HG02588 (cell line): ENCODE results near the gene ZFYVE21.
"Not testable (repeated sequence)": the region's sequence is repeated elsewhere in the genome, so short reads cannot be mapped to it uniquely, and the experiment has no call there.

Source experiments
- ATAC-seq: cut with Tn5 transposase; IDR thresholded peaks from one replicate; pipeline ENCODE4 v1.9.1; 2021; ENCODE audit warnings: mild to moderate bottlenecking, moderate library complexity; ENCODE audit not compliant: unreplicated experiment

Gene ZFYVE21

DNA sequence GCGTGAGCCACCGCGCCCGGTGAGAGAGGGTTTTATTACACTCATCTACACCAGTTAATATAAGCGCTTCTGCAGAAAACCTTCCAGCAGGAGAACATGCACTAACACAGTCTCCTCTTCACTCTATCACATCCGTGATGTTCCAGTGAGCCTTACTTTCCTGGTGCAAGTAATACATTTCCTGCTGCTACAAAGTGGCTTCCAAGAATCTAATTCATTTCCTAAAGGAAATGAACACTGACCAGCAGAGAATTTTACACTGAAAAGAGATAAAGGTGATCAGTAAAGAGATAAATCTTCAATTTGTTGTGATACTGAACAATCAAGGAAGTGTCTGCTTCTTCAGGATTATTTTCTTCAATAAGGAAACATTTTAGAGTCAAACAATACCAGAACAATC is 39.5 kb downstream of the ZFYVE21 start:
- no peak for ATAC-seq

GRCh38 chr14:103758059-103758776 is 42.6 kb downstream of the ZFYVE21 start:
- ATAC-seq: no peak

DNA sequence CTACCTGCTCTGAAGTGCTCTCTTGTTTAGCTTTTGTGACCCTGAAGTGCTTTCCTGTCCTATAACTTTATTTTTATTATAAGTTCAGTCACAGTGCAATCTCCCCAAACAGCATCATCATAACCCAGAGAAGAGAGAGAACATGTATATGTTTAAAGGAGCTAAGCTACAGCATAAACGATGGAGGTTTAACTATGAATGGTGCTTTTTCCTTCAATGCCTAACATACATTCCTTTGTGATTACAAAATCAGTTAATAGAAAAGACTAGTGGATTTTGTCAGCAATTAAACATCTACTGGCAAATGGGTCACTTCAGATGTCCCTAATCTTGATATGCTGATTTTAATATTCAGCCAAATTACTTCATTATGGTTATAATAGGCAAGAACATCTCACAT is 46.4 kb downstream of the ZFYVE21 start:
- ATAC-seq: no peak

DNA sequence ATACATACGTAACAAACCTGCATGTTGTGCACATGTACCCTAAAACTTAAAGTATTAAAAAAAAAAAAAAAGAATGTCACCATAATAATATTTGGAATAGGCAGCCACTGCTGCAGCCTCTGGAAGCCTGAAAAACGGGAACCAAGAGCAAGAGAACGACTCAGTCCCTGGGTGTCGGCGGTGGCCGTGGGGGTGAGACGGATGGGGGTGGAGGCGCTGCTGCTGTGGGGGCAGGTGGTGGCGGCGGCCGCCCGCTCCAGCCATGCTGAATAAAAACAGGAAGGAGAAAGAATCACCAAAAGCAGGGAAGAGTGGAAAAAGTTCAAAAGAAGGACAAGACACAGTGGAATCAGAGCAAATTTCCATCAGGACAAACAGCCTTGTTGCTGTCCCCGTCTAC is 46.9 kb downstream of the ZFYVE21 start:
- ATAC-seq: no peak

- no peak for ATAC-seq
Measured at GRCh38 chr14:103763730-103764488, 48.3 kb downstream of the ZFYVE21 start.

DNA sequence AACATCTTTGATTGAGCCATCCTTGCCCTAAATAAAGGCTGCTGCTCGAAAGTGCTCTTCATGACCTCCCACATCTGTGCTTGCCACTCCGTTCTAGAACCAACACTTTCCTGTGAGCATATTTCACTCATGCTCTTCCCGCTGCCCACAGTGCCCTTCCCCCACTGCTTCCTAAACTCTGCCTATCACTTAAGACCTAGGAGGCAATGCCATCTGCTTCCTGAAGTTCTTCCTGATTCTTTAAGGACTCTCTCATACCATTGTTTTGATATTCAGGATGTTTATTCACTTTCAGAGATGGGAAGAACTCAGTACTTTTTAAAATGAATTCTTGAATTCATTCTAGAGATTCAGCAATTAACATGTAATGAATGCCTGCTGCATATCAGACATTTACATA is 49.9 kb downstream of the ZFYVE21 start:
- no peak for ATAC-seq

- ATAC-seq: no peak
Measured at GRCh38 chr14:103767336-103767894, 51.8 kb downstream of the ZFYVE21 start.

GRCh38 chr14:103770500-103770899 is 54.9 kb downstream of the ZFYVE21 start:
- ATAC-seq: no peak

- no peak for ATAC-seq
Measured at GRCh38 chr14:103770902-103771301, 55.3 kb downstream of the ZFYVE21 start.

DNA sequence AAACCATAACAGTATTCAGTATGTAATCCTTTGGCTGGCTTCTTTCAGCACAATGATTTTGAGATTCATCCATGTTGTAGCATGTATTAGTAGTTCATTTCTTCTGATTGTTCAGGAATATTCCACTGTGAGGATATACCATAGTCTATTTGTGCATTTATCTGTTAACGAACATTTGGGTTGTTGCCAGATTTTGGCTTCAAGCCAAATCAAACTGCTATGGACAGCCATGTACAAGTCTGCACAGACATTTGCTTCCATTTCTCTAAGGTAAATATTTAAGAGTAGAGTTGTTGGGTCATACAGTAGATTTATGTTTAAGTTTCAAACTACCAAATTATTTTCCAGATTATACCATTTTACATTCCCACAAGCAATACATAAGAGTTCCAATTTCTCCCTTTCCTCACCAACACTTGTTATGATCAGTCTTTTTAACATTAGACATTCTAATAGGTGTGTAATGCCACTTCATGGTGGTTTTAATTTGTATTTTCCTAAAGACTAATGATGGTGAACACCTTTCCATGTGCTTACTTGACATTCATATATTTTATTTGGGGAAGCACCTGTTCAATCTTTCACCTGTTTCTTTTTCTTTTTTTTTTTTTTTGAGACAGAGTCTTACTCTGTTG is 56.6 kb downstream of the ZFYVE21 start:
- ATAC-seq: no peak

DNA sequence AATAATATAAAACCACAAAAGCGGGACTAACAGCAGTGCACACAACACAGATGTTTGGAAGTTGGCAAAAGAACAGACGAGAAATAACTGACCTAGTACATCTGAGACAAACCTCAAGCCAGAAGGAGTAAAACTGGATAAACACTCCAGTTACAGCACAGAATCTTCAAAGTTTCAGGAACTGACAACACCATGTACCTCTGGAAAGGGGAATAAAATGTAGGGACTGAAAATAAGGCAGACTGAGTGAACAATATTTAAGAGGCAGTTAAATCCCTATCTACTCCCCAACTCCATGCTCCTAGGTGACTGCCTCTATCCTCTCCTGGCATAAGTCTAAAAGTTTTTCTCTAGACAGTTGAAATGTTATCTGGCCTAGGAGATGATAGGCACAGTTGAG is 57.9 kb downstream of the ZFYVE21 start:
- no peak for ATAC-seq

DNA sequence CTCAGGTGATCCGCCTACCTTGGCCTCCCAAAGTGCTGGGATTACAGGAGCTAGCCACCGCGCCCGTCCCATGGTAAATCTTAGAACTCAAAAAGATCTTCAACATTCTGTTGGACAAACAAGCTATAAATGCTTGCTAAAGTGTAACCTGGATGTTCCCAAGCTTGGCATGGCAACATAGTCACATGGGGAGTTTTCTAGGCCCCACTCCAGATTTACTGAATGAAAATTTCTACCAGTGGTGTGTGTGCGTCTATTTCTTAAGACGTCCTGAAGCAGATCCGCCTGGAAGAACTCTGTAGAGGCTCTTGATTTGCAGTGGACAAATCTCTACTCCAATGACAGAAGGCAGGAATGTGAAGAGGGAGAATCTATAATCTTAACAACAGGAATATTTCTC is 59.9 kb downstream of the ZFYVE21 start:
- no peak for ATAC-seq

DNA sequence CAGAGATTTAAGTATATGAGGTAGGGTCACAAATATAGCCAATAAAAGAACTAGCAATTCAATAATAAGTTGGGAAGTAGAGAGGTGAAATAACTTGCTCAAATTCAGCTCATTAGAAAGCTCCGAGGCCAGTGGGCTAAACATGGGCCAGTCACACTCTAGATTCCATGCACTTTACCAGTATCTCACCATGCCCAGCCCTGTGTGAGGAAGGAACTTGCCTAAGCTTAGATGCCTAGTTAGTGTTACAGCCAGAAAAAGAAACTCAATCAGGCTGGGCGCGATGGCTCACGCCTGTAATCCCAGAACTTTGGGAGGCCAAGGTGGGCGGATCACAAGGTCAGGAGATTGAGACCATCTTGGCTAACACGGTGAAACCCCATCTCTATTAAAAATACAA is 60.7 kb downstream of the ZFYVE21 start:
- ATAC-seq: not testable (repeated sequence)

DNA sequence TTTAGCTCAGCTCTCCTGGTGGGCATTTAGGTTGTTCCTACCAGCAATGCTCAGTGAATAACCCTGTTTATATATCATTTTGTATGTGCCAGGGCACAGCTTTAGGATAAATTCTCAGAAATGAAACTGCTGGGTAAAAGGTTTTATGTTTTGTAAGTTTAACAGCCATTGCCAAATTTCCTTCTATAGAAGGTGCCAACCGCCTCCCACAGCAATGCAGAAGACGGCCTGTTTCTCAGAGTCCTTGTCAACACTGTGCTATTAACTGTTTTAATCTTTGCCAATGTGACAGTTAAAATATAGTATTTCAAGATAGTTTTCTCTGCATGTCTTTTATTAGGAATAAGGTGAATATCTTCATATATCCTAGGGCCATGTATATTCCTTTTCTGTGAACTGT is 66.8 kb downstream of the ZFYVE21 start:
- no peak for ATAC-seq
